HG02588 (cell line): ENCODE results near the gene NFATC2.

ENCODE experiments used
- ATAC-seq: cut with Tn5 transposase; IDR thresholded peaks from one replicate; pipeline ENCODE4 v1.9.1; 2021; ENCODE audit warnings: mild to moderate bottlenecking, moderate library complexity; ENCODE audit not compliant: unreplicated experiment

The NFATC2 gene

DNA sequence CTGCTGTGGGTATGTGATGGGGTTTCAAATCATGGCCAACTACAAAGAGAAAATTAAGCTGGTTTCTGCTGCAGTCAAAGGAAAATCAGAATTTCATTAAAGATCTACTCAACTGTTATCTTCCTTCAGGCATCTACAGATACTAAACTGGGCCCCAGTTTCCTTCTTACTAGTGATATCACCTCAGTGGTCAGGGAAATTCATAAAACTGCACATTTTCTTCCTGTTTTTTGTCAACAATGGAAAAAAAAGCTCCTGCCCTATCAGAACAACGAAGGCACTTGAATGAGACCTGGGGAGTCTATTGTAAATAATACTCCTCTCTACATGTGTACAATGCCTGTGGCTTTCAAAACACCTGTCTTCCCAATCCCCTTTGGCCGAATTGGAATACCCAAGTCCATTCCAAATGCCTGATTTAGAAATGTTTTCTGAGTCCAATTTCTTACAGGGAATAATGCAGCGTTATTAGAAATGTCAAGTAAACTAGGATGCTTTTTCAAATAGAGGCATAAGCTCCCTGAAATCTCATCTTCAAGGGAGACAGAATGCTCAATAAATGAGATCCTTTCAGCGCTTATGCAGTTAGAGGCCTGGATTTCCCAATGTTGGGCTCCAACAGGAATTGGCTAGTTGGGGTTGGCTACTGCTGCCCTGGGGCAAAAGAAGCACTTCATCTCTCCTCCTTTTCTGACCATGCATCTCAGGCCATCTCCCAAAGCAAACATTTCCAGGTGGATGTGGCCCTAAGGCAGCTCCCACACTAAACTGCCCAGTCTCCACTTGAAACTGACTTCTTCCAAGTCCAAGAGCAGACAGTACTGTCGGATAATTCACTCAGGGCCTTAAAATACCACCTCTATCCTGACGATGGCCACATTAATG lies 143.3 kb downstream of the NFATC2 start:
- no peak for ATAC-seq

GRCh38 chr20:51398552-51398951 lies 144.0 kb downstream of the NFATC2 start:
- ATAC-seq: no peak

DNA sequence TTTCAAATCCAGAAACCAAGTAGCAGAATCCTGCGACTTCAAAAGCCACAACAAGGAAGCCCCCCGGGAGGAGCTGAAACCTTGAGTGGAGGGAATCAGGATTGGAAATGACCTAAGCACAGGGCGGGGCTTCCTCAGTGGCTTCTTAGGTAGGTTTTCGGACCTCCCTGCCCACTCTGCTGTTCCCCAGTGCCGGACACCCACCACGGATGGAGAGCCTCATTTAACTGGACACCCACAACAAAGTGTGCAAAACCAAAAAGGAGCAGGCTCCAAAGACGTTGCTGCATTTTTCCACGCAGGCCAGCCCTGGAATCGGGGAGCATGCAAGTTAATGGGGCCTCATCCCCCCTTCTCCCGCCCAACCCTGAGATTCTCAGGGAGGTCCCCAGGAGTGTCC lies 144.4 kb downstream of the NFATC2 start:
- ATAC-seq: no peak

DNA sequence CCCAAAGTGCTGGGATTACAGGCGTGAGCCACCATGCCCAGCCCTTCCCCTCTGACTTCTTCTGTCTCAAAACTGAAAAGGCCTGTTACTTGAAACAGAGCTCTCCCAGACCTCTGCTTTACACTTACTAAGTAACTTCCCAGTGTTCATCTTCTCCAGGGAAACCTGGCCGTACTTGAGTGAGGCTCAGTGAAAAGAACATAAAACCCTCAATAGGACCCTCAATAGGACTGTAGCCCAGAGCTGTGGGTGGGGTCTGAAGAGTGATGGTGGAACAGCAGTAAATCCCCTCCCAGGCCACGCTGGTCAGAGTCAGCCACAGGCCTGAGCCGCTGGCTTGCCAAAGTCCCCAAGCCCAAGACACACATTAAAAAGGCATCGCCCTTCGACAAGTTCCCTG lies 145.4 kb downstream of the NFATC2 start:
- ATAC-seq: no peak

DNA sequence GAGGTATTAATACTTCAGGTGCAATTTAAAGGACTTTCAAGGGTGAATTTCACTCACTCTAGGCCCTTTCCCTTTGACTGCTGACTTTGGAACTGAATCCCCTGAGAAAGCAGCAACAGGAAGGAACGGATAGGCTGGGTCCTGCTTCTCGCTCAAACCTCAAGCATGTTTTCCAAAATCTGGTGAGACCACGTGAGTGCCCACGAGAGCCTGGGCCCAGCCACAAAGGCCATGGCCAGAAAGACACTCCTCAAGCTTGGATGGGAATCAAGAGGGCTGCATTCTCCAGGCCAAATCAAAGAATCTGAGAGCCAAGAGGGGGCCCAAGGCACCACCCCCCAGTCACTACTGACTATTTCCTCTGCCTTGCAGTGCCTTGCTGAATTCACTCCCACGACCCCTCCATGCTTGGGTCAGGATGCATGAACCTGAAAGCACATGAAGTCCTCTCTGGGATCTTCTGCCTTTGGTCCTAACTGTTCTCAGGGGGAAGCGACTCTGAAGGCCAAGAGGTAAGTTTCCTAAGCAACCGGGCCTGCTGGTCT lies 146.1 kb downstream of the NFATC2 start:
- ATAC-seq: no peak

DNA sequence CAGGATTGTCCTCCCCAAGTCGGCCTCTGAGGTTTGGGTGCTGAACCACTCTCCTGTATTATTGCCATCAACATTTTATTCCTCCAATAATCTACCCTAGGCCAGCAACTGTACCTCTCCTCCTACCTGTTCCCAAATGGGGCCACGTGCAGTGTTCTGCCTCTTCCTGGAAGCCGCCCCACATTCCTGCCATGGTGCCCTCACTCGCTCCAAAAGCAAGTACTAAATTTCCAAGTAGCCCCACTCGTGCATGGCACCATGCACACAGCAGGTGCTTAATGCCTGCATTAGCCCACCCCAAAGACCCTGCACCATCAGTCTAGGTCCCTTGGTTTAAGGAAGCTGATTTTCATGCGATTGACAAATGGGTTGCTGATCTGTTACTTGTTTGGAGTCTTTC lies 147.8 kb downstream of the NFATC2 start:
- ATAC-seq: no peak

DNA sequence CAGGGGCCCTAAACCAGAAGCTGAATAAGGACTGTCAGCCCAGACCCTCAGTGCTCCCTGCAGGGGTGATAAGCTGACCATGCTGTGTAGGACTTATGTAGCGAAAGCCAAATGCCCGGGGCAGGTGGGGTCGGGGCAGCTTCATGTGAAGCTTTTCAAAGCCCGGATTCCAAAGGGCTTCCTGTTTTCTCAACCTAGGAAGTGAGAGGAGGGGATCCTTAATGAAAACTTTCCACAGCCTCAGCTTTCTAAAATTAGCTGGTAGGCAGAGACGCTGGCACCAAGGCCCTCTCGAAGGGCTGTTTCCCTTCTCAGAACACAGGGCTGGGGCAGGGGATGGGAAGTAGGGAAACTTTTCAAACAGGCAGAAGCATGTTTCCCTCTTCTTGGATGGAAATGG lies 148.9 kb downstream of the NFATC2 start:
- no peak for ATAC-seq

DNA sequence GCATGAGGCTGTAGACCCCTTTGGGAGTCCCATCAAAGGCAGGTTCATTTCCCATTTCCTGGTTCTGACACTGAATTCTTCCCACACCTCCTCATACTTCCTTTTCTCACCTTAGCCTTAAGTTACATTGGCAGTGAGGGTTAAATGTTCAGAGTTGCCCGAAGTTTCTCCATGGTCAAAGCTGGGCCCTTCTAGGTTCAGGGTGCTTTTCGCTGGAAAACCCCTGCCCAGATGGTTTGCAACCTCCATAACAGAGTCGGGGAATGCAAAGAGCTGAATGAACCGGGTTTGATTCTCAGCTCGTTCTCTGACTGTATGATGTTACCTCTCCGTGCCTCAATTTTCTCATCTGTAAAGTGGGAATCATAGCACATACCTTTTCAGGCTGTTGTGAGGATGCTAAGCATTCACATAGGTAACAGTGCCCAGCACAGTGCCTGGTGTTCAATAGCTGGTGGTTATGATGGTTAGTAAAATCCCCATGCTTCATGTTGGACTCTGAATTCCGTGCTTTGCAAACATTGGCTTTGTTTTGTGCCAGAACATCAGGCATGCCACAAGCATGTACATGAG lies 149.8 kb downstream of the NFATC2 start:
- no peak for ATAC-seq

- ATAC-seq: no peak
These were observed 150.6 kb downstream of the NFATC2 start for GRCh38 chr20:51391926-51392325.

GRCh38 chr20:51389543-51390264 lies 152.8 kb downstream of the NFATC2 start:
- ATAC-seq: no peak

- ATAC-seq: no peak
These were observed 153.6 kb downstream of the NFATC2 start for GRCh38 chr20:51388756-51389542.

- no peak for ATAC-seq
These were observed 154.3 kb downstream of the NFATC2 start for GRCh38 chr20:51388227-51388626.

- ATAC-seq: no peak
These were observed 155.2 kb downstream of the NFATC2 start for GRCh38 chr20:51387125-51387875.

GRCh38 chr20:51386586-51386985 lies 155.9 kb downstream of the NFATC2 start:
- ATAC-seq: no peak

DNA sequence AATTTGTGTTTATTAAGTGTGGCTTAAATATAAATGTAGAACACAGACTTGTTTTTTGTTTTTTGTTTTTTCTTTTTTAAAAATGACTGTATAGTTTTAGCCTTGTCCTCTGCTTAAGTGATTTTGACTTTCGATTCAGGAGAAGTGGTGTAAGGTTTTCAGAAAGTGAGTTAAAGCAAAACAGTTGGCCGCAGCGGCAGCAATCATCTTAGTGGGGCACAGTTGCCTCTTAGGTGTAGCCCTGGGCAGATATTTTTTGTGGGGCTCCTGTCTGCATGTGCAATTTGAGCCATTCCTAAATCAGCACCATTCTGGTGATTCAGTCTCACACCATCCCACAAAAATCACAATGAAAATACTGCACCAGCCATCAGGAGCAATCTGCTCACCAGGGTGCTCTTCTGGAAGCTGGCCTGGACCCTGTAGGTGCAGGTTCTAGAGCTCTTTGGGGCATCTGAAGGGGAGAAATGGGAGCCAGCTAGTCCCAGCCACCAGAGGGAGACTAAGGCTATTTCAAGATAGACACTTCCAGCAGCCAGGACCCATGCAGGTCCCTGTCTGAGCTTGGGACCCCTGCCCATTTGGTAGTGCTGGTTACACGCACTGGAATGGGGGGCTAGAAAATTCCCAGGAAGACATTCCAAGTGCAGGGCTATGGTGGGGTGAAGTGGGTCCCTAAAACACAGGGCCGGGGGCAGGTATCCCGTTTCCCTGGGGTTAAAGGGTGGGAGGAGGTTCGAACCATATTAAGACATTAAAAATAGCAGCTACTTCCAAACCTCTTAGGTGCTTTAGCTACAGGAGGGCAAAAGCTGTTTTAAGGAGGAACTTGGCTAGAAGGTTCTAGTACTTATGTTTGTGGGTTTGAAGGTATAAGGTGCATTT lies 156.6 kb downstream of the NFATC2 start:
- ATAC-seq: no peak

DNA sequence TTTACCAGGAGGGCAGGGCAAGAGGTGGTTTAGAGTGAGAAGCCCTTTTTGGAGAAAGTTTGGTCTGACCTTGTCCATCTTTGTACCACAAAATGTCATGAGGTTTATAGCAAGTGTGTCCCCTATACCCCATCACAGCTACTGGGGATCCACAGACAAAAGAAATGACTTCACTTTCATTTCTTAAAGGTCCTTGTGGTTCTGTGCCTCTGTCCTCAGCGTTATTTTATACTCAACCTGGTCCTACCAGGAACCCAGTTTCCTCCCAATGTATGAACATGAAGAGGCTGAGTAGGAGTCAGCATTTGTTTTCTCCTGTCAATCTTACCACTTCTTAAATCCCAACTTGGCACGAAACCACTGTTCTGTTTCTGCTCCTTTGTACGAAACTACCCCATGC lies 157.6 kb downstream of the NFATC2 start:
- no peak for ATAC-seq

- ATAC-seq: no peak
These were observed 158.5 kb downstream of the NFATC2 start for GRCh38 chr20:51383891-51384510.

DNA sequence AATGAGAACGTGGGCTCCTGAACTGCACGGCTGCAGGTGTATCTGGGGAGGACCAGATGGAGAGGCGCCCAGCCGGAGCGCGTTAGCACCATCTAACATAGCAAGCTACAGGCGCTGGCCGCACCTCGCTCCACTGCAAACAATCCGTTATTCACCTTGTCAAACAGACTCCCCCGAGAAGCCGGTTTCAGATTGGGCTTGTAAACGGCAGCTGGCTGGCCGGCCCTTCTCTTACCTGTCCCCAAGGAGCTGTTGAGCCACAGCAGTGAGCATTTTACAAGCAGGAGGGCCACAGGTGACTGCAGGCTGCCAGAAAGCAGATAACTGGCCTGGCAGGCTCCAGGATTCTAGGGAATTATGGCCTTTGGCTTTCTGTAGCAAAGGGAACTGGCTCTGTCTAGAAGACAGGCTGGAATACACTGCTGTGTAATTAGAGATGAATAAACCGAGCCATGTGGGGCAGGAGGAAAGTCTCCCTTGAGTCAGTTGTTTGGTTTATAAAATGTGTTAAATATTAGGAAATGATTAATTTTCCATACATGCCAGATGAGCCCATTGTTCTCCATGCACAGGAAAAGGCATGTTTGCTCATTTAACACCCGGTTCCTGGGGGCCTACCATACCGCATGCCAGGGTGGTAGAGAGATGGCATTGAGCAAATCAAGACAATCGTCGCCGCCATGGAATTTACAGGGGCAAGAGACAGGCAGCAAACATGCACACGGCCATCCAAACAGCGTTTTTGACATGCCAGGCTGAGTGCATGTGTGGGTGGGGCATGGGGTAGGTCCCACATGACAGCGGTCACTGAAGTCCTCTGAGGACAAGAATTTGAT lies 159.3 kb downstream of the NFATC2 start:
- no peak for ATAC-seq
